Colon (tissue), 2 donors: ENCODE data around the gene PPP2R2C.

Source experiments
- FAIRE-seq: peaks from 2 replicates; lab custom pipeline; 2012; peaks lifted over from hg19 to GRCh38; lab: Jason Lieb, UNC
- donor health status: control.
- donor health status: control.

PPP2R2C gene

GRCh38 chr4:6472387-6473263, at the start of gene PPP2R2C:
PPP2R2C (minus strand) TSS chr4:6472614; CDS start chr4:6472229, 385 bp downstream.
- FAIRE-seq, result no peak

GRCh38 chr4:6520978-6521377, 48.6 kb upstream of the PPP2R2C start:
- FAIRE-seq, result no peak

- no peak for FAIRE-seq
Measured at GRCh38 chr4:6520051-6520636, 47.7 kb upstream of the PPP2R2C start.

- no peak for FAIRE-seq
Measured at GRCh38 chr4:6517171-6517570, 44.8 kb upstream of the PPP2R2C start.

GRCh38 chr4:6516762-6517161, 44.3 kb upstream of the PPP2R2C start:
- no peak for FAIRE-seq

GRCh38 chr4:6516281-6516680, 43.9 kb upstream of the PPP2R2C start:
- no peak for FAIRE-seq

- FAIRE-seq, result no peak
Measured at GRCh38 chr4:6513678-6514077, 41.3 kb upstream of the PPP2R2C start.

- no peak for FAIRE-seq
Measured at GRCh38 chr4:6509587-6509986, 37.2 kb upstream of the PPP2R2C start.

- no peak for FAIRE-seq
Measured at GRCh38 chr4:6507345-6507744, 34.9 kb upstream of the PPP2R2C start.

- no peak for FAIRE-seq
Measured at GRCh38 chr4:6506616-6507140, 34.3 kb upstream of the PPP2R2C start.

- no peak for FAIRE-seq
Measured at GRCh38 chr4:6504900-6505496, 32.6 kb upstream of the PPP2R2C start.

GRCh38 chr4:6502747-6503465, 30.5 kb upstream of the PPP2R2C start:
- FAIRE-seq, result no peak

GRCh38 chr4:6502147-6502546, 29.7 kb upstream of the PPP2R2C start:
- no peak for FAIRE-seq

GRCh38 chr4:6501171-6501570, 28.8 kb upstream of the PPP2R2C start:
- FAIRE-seq, result no peak

- no peak for FAIRE-seq
Measured at GRCh38 chr4:6500481-6501140, 28.2 kb upstream of the PPP2R2C start.

- no peak for FAIRE-seq
Measured at GRCh38 chr4:6499238-6499600, 26.8 kb upstream of the PPP2R2C start.

GRCh38 chr4:6498511-6499237, 26.3 kb upstream of the PPP2R2C start:
- no peak for FAIRE-seq

GRCh38 chr4:6497796-6498195, 25.4 kb upstream of the PPP2R2C start:
- no peak for FAIRE-seq

GRCh38 chr4:6495736-6496135, 23.3 kb upstream of the PPP2R2C start:
- no peak for FAIRE-seq

GRCh38 chr4:6495296-6495590, 22.8 kb upstream of the PPP2R2C start:
- FAIRE-seq, result no peak
